Skeletal muscle satellite cell (primary cell): Measurements from ENCODE around the gene MRTFA.

ENCODE experiments used
- H3K27me3 ChIP-seq: 2 replicates; pipeline ENCODE4 v1.7.0; 2013; ENCODE audit warnings: low read length; ENCODE audit not compliant: control insufficient read depth, insufficient read depth
- H3K36me3 ChIP-seq: 2 replicates; pipeline ENCODE4 v1.7.0; 2013; ENCODE audit warnings: mild to moderate bottlenecking, control low read depth, low read length; ENCODE audit not compliant: insufficient read depth
- H3K4me1 ChIP-seq: 2 replicates; pipeline ENCODE4 v1.7.0; 2013; ENCODE audit warnings: low read length; ENCODE audit not compliant: control insufficient read depth, insufficient read depth
- H3K4me2 ChIP-seq: 2 replicates; pipeline ENCODE4 v1.7.0; 2013; ENCODE audit warnings: mild to moderate bottlenecking, low read length
- H3K4me3 ChIP-seq: 2 replicates; pipeline ENCODE4 v1.7.0; 2013; ENCODE audit warnings: low read length
- H3K9ac ChIP-seq: 2 replicates; pipeline ENCODE4 v1.7.0; 2013; ENCODE audit warnings: mild to moderate bottlenecking, low read depth, low read length, moderate library complexity
- H3K9me3 ChIP-seq: replicated peaks from 2 replicates; pipeline ENCODE4 v1.7.0; 2013; ENCODE audit warnings: mild to moderate bottlenecking, control low read depth, low read length

Gene MRTFA

DNA sequence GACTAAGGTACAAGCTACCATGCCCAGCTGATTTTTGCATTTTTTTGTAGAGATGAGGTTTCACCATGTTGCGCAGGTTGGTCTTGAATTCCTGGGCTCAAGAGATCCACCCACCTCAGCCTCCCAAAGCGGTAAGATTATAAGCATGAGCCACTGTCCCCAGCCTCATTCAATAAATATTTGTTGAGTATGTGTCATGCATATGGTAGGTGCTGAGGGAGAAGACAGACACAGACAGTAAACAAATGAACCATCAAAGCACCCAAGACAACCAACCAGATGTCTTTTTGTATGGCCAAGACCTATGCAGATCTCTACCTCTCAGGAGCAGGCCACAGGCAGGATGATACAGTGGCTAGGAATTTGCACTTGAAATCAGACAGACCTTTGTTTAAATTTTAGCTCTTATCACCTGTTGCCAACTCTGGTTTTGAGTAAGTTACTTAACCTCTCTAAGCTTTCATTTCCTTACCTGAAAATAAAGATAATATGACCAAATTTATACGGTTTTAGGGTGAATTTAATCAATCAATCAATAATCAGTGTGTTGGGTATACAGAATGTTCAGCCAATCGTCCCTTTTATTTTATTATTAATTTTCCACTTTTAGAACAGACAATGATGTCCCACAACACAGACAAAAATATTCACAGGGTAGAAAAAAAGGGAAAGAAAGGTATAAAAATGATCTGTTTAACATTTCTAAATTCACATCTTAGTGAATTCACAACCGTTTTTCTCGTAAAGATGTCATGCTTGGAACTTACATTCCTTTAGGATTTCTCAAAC lies 137.9 kb downstream of the MRTFA start:
- peak overlapping the region; percentile 64 for H3K9ac ChIP-seq
- peak overlapping the region; percentile 13 for H3K4me3 ChIP-seq
- no peaks in the 10 kb centered on the region for H3K9me3 ChIP-seq
- no peaks in the 10 kb centered on the region for H3K36me3 ChIP-seq
- no peaks in the 10 kb centered on the region for H3K27me3 ChIP-seq
- H3K4me2 ChIP-seq, result peak overlapping the region; percentile 57
- H3K4me1 ChIP-seq, result peaks cover 32% of the 10 kb centered on the region

DNA sequence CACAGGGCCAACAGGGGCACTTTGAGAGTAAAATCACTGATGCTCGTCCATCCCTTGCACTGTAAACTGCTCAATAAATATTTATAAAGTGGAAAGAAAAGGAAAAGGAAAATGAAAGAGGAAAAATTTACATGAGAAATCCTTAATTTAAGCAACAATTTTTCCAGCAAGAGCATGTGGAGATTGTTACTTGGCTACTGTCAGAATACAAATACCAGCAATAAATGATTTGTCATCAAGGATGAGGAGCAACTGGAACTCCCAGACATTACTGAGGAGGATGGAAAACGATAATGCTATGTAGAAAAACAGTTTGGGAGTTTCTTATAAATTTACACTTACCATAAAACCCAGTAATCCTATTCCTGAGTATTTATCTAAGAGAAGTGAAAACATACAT lies 143.1 kb downstream of the MRTFA start:
- no peak overlapping the region for H3K9ac ChIP-seq
- no peaks in the 10 kb centered on the region for H3K36me3 ChIP-seq
- H3K4me1 ChIP-seq, result peaks cover 30% of the 10 kb centered on the region
- H3K9me3 ChIP-seq, result no peaks in the 10 kb centered on the region
- no peaks in the 10 kb centered on the region for H3K27me3 ChIP-seq
- no peak overlapping the region for H3K4me2 ChIP-seq
- no peak overlapping the region for H3K4me3 ChIP-seq

DNA sequence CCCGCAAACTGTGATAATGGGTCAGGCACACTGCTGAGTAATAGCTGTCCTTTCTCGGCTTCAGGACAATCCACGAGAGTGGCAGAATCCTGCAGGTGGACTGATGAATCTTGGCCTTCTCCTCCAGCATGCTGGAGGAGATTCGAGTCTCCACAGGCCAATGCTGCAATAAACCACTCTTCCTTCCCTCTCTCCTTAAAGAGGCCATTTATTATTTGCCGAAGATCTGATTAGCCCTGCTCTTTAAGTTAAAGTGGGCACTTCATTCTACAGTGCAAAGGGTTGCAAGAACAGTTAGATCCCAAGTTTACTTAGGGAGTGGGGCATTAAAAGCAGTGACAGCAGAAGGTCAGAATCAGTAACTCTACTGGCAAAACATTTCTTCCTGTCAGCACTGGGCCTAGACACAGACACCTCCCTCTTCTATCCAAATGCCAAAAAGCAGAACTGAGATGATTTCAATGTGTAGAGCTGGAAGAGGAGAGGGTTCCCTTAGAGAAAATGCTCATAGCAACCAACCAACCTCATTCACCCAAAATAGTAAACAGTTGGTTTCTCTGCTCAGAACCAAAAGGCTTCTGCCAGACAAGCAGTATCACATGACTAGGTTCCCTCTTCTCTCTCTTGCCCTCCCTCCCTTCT lies 144.4 kb downstream of the MRTFA start:
- H3K4me1 ChIP-seq, result peaks cover 22% of the 10 kb centered on the region
- H3K9me3 ChIP-seq, result no peaks in the 10 kb centered on the region
- no peaks in the 10 kb centered on the region for H3K36me3 ChIP-seq
- no peak overlapping the region for H3K9ac ChIP-seq
- H3K4me2 ChIP-seq, result peak overlapping the region; percentile 16
- no peak overlapping the region for H3K4me3 ChIP-seq
- H3K27me3 ChIP-seq, result no peaks in the 10 kb centered on the region

DNA sequence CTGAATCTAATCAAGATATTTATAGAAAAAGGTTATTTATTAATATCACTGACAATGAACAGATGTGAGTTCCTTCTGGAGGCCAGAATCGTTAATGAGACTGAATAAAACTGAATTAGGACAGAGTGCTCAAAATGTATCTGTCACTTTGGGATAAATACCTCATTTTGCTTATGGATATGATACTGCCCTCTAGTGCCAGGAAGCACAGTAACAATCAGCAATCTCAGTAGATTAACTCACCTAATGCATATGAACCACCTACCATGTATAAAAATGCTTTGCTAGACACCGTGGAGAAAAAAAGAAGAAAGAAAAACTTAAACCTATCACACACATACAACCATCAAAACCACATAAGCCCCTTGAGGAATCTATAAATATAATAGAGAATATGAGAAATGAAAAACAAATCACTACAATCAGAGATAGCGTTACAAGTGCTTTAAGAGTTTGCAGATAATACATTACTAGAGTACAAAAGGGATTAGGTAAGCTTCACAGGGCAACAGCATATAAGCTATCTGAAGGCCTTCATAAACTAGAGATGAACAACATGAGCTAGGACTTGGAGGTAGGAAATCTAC lies 148.8 kb downstream of the MRTFA start:
- no peaks in the 10 kb centered on the region for H3K9me3 ChIP-seq
- H3K4me3 ChIP-seq, result no peak overlapping the region
- H3K9ac ChIP-seq, result no peak overlapping the region
- peaks cover 40% of the 10 kb centered on the region for H3K4me1 ChIP-seq
- H3K36me3 ChIP-seq, result no peaks in the 10 kb centered on the region
- no peaks in the 10 kb centered on the region for H3K27me3 ChIP-seq
- H3K4me2 ChIP-seq, result no peak overlapping the region

DNA sequence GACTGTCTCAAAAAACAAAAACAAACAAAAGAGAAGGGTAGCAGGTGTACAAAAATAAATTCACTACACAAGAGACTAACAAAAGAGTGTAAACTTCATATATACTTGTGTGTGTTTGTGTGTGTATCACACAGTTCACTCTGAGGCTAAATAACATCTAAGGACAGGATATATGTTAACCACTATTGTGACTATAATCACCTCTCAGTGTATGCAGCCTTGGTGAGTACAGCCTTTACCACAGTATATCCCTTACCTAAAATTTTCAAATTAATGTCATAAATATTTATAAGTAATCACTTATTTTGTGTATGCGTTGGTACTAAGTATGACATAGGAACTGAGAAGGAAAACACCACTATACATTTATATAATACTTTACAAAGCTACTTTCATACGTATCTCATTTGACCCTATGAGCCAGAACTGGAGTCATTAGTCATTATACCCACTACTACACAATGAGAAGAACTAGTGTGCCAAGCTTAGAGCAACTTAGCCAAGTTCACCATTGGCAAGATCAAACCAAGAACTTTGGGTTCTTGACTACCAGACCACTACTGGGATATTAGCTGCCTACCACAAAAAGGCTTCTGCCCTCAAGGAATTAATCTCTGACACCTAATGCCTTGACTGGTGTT lies 149.4 kb downstream of the MRTFA start:
- peak overlapping the region; percentile 2 for H3K9ac ChIP-seq
- H3K9me3 ChIP-seq, result no peaks in the 10 kb centered on the region
- no peak overlapping the region for H3K4me3 ChIP-seq
- no peak overlapping the region for H3K4me2 ChIP-seq
- no peaks in the 10 kb centered on the region for H3K27me3 ChIP-seq
- H3K4me1 ChIP-seq, result peaks cover 39% of the 10 kb centered on the region
- H3K36me3 ChIP-seq, result no peaks in the 10 kb centered on the region

DNA sequence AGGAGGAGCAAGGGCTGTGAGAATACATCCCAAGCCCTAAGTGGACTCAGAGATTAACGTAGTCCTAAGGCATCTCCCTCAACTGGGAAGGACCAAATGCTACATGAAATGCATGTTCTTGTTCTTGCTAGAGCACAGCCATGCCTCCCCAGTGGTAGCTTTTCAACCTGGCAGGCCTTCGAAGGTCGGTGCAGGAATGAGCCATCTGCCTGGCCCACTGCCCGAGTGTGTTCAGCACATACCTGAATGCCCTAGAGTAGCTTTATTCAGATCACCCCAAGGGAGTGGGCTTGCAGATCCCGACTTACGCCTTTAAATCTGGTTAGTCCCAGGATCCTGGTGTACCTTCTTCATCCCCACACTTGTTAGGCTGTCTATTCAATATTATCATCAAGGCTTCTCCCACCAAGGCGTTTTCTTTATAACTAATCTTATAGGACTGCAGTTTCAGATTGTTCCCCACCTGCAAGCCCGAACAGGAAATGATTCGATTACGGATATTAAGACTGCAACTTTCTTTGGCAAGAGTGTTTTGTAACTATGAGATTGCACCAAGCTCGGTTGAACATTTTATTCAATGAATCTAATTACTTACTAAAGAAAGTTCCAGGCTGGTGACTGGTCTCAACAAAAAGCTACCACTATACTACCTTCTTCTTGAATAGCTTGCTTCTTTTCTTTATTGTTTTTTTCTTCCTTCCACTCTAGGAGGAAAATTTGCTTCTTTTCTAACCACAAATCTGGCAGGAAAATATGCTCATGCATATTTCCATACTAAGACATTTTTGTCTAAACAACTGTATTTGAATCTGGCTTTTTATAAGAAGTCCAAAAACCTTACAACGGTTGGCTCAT lies 150.5 kb downstream of the MRTFA start:
- Histone ChIP-seq H3K9me3 (no peaks in the 10 kb centered on the region), H3K36me3 (no peaks in the 10 kb centered on the region), H3K4me3 (no peak overlapping the region), H3K27me3 (no peaks in the 10 kb centered on the region), H3K4me1 (peaks cover 35% of the 10 kb centered on the region), H3K9ac (no peak overlapping the region), H3K4me2 (peak overlapping the region; percentile 12)

DNA sequence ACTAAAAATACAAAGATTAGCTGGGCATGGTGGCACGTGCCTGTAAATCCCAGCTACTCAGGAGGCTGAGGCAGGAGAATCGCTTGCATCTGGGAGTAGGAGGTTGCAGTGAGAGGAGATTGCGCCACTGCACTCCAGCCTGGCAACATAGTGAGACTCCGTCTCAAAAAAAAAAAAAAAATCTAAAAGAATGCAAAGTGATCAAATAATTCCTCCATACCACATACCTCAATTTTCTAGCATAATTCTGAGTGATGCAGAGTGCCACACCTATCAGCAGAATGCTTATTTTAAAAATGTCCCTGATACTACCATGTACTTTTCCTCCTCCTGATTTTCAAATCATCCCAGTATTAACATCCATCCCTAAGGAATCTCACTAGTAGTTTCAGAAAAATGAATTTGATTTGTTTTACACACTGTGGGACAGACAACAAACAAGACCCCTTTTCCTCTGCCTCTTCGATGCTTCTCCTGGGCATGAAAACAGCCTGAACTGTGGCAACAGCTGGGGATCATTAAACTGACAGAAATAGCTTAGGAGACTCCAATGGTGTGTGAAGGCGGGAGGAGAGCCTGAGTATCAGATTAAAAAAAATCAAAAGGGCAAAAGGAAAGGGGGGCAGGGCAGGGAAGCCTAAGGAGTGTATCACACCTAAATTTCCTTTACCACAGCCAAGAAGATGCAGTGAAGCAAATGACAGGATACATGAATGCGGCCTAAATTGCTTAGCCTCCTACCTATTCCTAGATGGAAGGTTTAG lies 151.4 kb downstream of the MRTFA start:
- no peaks in the 10 kb centered on the region for H3K36me3 ChIP-seq
- H3K9ac ChIP-seq, result peak overlapping the region; percentile 54
- H3K4me2 ChIP-seq, result peak overlapping the region; percentile 61
- H3K4me1 ChIP-seq, result peaks cover 37% of the 10 kb centered on the region
- H3K9me3 ChIP-seq, result no peaks in the 10 kb centered on the region
- no peaks in the 10 kb centered on the region for H3K27me3 ChIP-seq
- H3K4me3 ChIP-seq, result no peak overlapping the region

DNA sequence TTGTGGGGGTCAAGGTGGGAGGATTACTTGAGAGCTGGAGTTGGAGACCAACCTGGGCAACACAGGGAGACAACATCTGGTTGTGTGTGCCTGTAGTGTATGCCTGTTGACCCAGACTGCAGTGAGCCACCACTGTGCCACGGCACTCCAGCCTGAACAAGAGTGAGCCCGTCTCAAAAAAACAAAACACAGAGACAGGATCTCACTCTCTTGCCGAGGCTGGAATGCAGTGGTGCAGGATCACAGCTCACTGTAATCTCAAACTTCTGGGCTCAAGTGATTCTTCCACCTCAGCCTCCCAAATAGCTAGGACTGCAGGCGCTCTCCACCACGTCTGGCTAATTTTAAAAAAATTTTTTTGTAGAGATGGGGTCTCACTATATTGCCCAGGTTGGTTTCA lies 153.6 kb downstream of the MRTFA start:
- no peak overlapping the region for H3K4me2 ChIP-seq
- no peak overlapping the region for H3K9ac ChIP-seq
- H3K4me1 ChIP-seq, result peaks cover 42% of the 10 kb centered on the region
- H3K4me3 ChIP-seq, result no peak overlapping the region
- no peaks in the 10 kb centered on the region for H3K9me3 ChIP-seq
- H3K27me3 ChIP-seq, result no peaks in the 10 kb centered on the region
- H3K36me3 ChIP-seq, result no peaks in the 10 kb centered on the region

DNA sequence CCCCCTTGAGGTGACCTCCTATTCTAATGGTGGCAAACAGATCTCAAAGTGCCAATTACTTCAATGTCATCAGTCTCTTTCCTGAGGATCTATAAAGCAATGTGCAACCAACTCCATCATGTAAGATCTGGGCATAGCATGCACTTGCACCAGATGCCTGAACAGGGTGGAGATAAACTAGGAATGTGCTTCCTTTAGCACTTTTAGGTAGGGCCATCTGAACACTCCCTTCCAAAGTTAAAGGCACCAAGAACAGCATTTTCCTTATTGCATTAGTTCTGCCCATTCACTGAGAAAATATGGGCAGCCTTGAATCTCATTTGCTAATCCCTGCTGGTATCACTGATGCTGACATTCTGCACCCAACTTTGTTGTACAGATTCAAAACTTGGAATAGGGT lies 154.1 kb downstream of the MRTFA start:
- peaks cover 40% of the 10 kb centered on the region for H3K4me1 ChIP-seq
- H3K9ac ChIP-seq, result no peak overlapping the region
- H3K9me3 ChIP-seq, result no peaks in the 10 kb centered on the region
- H3K36me3 ChIP-seq, result no peaks in the 10 kb centered on the region
- no peak overlapping the region for H3K4me2 ChIP-seq
- no peaks in the 10 kb centered on the region for H3K27me3 ChIP-seq
- H3K4me3 ChIP-seq, result no peak overlapping the region

DNA sequence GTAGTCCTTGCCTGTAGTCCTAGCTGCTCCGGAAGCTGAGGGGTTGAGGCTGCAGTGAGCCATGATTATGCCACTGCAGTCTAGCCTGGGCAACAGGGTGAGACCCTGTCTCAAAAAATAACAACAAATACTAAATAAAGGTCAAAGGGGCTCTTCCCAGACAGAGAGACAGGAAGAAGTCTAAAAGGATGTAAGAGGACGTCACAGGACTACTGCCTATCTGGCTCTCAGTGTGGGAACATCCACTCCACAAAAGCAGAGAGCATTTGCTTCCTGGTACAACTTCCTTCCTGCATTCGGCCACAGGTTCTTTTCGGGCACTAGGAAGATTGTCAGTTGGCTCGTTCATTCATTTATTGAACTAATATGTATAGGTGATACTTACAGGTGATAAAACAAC lies 155.5 kb downstream of the MRTFA start:
- Histone ChIP-seq H3K4me1 (peaks cover 26% of the 10 kb centered on the region), H3K4me3 (no peak overlapping the region)

More for the DNA sequence above, 155.5 kb downstream of the MRTFA start:
- no peaks in the 10 kb centered on the region for H3K27me3 ChIP-seq
- H3K4me2 ChIP-seq, result no peak overlapping the region
- no peaks in the 10 kb centered on the region for H3K36me3 ChIP-seq
- no peaks in the 10 kb centered on the region for H3K9me3 ChIP-seq
- no peak overlapping the region for H3K9ac ChIP-seq
